GM21381 (cell line): ENCODE data around the gene GTF2F2.

Experiments
- ATAC-seq: cut with Tn5 transposase; IDR thresholded peaks from one replicate; pipeline ENCODE4 v1.9.1; 2021; ENCODE audit warnings: mild to moderate bottlenecking, moderate library complexity; ENCODE audit not compliant: unreplicated experiment

Gene GTF2F2

DNA sequence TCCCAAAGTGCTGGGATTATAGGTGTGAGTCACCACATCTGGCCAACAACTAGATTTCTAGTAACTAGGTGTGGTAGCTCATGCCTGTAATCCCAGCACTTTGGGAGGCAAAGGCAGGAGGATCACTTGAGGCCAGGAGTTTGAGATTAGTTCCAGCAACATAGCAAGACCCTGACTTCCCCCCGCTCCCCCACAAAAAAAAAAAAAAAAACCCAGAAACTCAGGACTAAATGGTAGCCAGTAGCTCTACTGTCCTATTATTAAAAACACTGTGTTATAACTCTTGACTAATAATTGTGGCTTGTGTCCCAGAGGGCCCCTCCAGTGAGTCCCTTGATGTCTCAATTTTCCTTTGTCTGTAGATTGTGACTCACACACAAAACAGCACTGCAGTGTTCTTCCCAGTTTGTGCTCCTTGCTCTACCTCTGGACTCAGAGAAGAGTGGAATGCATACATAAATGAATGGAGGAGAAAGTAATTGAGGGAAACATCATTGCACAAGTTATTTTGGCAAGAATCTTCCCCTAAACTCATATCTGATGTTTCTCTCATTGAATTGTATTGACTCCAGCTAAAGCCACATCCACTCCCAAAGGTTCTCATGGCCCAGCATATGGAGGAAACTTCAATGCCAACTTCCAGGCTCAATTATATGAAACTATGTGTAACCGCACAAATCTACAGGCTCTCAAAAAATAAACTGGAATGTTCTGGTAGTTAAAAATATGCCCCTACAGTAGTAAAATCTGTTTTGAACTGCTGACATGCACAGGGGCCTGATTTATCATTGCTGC lies 211.9 kb downstream of the GTF2F2 start:
- no peak for ATAC-seq

DNA sequence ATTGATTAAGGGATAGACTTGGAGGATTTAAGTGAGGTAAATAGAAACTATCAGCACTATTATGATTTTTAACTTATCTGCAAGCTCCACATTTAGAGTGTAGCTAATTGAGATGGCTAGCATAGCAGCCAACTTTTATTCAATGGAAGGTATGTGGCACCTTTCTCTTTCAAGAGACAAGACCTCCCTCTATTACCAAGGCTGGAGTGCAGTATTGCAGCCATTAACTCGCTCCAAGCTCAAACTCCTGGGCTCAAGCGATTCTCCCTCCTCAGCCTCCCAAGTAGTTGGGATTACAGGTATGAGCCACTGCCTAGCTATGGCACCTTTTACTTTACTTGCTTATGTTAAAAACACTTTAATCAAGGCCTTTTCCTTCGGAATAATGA lies 212.5 kb downstream of the GTF2F2 start:
- ATAC-seq: no peak

DNA sequence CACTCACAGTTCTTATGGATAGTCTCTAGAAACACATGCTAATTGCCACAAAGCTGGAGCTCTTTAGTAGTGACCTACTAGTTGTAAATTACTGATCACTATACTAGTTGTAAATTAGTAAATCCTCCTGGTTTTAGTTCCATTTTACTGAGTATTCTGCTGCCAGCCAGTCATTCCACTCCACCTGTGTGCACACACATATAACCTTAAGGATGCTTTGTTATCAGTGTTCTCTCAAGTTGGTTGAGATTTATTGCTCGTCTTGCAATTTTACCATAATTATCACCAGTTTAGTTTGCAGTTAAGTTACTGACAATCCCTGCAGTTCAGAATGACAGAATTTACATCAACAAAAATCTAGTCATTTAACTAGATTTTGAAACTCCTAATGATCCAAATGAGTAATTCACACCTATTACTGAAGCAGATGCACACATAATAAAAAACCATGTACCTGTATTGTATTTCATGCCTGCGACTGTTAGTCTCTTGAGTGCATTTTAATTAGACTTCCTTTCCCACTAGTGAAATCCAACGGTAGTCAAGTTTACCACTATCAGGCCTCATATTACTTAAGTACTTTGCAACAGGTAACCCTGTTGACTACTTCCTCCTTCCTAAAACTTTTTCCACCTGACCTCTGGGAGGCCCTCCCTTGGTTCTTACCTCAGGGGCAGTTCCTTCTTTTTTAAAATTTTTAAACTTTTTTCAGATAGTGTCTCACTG lies 213.1 kb downstream of the GTF2F2 start:
- no peak for ATAC-seq
